ENCODE results near the gene OLFM3.

The OLFM3 gene

DNA sequence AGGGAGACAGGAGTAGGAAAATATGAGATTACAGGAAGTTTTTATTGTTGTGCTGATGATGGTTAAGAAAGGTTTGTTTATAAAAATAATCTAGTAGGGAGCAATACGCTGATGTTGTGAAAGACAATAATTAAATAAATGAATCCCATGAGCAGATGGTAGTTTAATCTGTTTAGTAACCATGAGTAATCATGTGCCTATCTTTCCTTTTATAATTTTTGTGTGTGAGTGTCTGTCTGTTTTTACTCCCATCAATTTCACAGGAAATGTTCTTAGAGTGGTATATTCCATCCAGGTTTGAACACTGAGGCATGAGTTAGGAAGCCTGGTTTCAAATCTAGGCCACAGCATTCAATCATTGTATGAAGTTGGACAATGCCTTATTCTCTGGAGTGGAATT lies 180.5 kb downstream of the OLFM3 start:
- no peak for DNase-seq (ENCODE audit: low read depth)
- H3K4me3 ChIP-seq (ENCODE audit: low read length), result no peak overlapping the region
- no peak for TF ChIP-seq CTCF (IDR thresholded peaks at IDR 0.05; ENCODE audit: insufficient read depth, low read depth, low read length, missing control alignments)

- no peak for TF ChIP-seq CTCF (IDR thresholded peaks at IDR 0.05; ENCODE audit: insufficient read depth, low read depth, low read length, missing control alignments)
Measured at GRCh38 chr1:101798417-101798816, 198.3 kb downstream of the OLFM3 start.

GRCh38 chr1:101797722-101798121 lies 199.0 kb downstream of the OLFM3 start:
- TF ChIP-seq CTCF (IDR thresholded peaks at IDR 0.05; ENCODE audit: insufficient read depth, low read depth, low read length, missing control alignments), result no peak
- H3K4me3 ChIP-seq (ENCODE audit: low read length), result no peak overlapping the region
- peak; percentile 50 for DNase-seq (ENCODE audit: low read depth)

More at GRCh38 chr1:101798417-101798816, 198.3 kb downstream of the OLFM3 start:
- DNase-seq (ENCODE audit: low read depth), result no peak
- no peak overlapping the region for H3K4me3 ChIP-seq (ENCODE audit: low read length)

GRCh38 chr1:101781201-101781831 lies 215.4 kb downstream of the OLFM3 start:
- H3K4me3 ChIP-seq (ENCODE audit: low read length), result no peak overlapping the region
- no peak for TF ChIP-seq CTCF (IDR thresholded peaks at IDR 0.05; ENCODE audit: insufficient read depth, low read depth, low read length, missing control alignments)
- peak; percentile 66 for DNase-seq (ENCODE audit: low read depth)

- peak; percentile 26 for DNase-seq (ENCODE audit: low read depth)
- no peak overlapping the region for H3K4me3 ChIP-seq (ENCODE audit: low read length)
- TF ChIP-seq CTCF (IDR thresholded peaks at IDR 0.05; ENCODE audit: insufficient read depth, low read depth, low read length, missing control alignments), result peak; percentile 46
Measured at GRCh38 chr1:101769520-101769919, 227.2 kb downstream of the OLFM3 start.

- no peak overlapping the region for H3K4me3 ChIP-seq (ENCODE audit: low read length)
- peak; percentile 79 for DNase-seq (ENCODE audit: low read depth)
- no peak for TF ChIP-seq CTCF (IDR thresholded peaks at IDR 0.05; ENCODE audit: insufficient read depth, low read depth, low read length, missing control alignments)
Measured at GRCh38 chr1:101757985-101758384, 238.7 kb downstream of the OLFM3 start.

DNA sequence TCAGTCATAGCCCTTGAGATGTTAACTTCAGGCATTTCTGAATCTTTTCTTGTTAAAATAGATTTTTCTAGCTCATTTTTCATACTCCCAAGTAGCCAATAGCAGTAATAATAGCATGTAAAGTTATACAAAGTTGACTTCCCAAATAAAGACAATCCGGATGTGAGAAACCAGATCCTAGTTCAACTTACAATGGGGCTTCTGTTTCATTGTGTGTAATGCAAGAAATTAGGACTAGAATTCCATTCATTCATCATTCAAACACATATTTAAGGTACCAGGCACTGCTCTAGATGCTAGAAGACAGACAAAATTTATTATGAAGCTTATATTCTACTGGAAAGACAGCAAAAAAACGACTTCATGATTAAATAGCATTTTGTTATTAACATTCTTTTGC lies 240.3 kb downstream of the OLFM3 start:
- TF ChIP-seq CTCF (IDR thresholded peaks at IDR 0.05; ENCODE audit: insufficient read depth, low read depth, low read length, missing control alignments), result no peak
- no peak overlapping the region for H3K4me3 ChIP-seq (ENCODE audit: low read length)
- no peak for DNase-seq (ENCODE audit: low read depth)

Data from epithelial cell of esophagus (primary cell).